GM18909 (cell line): ENCODE measurements around the gene RRP12.
"Not testable (repeated sequence)": the region's sequence is repeated elsewhere in the genome, so short reads cannot be mapped to it uniquely, and the experiment has no call there.

ENCODE experiments used
- ATAC-seq: cut with Tn5 transposase; IDR thresholded peaks from one replicate; pipeline ENCODE4 v1.9.1; 2021; ENCODE audit warnings: mild to moderate bottlenecking; ENCODE audit not compliant: unreplicated experiment, poor library complexity

Gene RRP12

DNA sequence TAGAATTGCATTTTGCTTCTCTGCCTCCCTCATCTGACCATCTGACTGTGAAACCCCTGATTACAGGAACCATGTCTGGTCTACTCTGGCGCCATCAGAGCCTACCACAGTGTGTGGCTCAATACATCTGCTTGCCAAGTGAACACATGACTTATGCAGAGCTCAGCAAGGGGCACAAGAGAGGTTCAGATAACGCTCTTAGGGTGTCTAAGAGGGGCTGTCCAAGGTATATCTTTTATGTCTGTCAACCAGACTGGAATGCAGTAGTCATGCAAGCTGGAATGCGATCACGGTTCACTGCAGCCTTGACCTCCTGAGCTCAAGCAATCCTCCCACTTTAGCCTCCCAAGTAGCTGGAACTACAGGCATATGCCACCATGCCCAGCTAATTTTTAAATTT, 10.3 kb upstream of the RRP12 start:
- ATAC-seq: no peak

DNA sequence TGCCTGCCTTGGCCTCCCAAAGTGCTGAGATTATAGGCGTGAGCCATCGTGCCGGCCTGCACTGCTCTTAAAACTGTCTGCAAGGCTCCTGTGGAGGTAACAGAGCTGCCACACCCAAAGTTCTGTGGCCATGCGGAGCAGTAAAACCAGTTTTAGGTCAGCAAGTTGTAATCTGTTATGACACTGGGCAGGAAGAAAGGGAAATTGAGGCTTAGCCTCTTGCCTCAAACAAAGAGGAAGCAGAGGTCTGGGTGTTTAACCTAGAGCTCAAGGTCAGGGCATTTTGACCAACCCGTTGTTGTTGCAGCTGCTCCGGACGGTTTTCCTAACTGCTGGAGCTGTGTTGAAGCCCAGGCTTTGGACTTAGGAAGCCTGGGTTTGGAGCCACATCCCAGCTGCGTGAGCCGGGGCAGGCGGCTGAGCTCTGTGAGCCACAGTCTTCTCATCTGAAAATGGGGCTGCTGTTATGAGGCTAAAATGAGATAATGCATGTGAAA, 7.4 kb upstream of the RRP12 start:
- no peak for ATAC-seq

- no peak for ATAC-seq
Measured at GRCh38 chr10:97407952-97408248, 6.8 kb upstream of the RRP12 start.

DNA sequence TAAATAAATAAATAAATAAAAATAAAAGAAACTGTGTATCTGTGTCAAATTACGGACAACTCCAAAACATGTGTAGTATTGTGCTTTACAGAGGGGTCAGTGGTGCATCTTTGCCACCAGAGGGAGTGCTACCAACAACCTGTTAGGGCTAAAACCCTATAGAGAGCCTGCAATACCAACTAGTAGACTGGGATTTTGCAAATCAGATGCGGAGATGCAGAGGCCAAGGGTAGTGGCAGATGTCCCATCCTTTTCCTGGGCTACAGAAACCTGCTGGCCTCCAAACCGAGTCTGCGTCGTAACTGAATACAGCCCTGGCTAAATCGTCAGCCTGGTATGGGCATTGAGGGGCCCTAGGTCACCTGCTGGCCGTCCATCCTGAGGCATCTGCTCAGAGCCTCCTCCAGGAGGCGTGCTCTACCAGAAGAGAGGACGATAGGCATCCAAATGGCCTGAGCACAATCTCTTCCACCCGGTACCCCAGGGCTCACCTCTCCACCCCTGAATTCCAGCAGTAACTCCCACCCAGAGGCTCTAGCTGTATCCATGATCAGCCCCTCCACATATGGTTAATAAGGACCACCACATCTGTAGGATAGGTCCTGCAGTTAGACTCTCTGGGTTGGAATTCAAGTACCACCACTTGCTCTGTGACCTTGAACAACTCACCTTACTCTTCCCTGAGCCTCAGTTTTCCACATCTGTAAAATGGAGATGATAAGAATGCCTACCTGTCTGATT, 6.2 kb upstream of the RRP12 start:
- peak; percentile 86 for ATAC-seq

- not testable (repeated sequence) for ATAC-seq
Measured at GRCh38 chr10:97406483-97406882, 5.3 kb upstream of the RRP12 start.

DNA sequence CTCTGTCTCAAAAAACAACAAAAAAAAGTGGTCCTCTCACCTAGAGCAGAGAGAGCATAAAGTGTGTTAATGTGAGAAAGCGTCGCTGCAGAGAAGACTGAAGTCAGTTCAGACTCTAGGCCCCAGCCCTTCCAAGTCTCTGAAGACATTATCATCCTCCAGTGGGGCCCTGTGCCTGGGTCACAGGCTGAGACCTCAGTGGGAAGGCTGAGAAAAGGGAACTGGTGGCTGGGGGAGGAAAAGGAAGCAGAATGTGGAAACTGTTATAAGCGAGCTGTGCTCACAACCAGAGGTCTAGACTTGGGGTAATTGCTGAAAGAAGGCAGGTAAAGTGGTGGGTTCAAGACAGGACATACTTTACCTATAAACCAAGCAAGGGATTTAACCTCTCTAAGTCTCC, 4.9 kb upstream of the RRP12 start:
- ATAC-seq: no peak

- no peak for ATAC-seq
Measured at GRCh38 chr10:97404044-97404443, 2.9 kb upstream of the RRP12 start.

DNA sequence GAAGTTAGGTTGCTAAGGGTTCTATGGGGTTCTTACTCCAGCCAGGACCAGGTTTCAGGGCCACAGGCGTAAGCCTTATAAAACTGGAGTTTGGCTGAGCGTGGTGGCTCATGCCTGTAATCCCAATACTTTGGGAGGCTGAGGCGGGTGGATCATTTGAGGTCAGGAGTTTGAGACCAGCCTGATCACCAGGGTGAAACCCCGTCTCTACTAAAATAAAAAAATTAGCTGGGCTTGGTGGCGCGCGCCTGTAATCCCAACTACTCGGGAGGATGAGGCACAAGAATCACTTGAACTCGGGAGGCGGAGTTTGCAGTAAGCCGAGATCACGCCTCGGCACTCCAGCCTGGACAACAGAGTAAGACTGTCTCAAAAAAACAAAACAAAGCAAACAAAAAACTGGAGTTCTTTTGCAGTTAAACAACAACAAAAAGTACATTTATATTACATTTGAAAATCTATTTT, 347 bp upstream of the RRP12 start:
- no peak for ATAC-seq

DNA sequence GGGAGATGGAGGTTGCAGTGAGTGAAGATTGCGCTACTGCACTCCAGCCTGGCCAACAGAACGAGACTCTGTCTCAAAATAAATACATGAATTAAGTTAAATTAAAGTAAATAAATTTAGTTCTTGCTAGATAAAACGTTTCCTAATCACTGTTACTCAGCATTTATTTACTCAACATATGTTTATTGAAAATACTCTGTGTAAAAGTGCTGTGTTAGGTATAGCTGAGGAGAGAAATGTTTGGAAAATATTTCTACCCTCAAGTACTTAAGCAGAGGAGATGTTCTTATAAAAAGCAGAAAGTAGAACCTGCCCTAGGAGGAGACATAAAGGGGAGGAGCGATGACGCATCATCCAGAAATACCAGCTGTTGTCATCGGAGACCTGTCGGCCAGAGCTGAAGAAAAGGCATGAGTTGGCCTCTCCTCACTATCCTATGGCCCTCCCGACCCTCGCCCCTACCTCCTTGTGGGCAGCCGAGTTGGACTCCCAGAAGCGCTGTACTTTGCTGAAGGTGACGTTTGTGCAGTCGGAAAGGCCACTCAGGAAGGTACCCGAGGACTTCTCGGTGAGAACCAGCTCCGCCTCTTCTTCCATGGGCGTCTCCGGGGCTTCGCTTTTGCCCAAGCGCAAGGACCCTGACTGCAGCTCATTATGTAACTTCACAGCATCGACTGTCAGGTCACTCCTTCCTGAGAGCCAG, 1.1 kb downstream of the RRP12 start:
- ATAC-seq: no peak

DNA sequence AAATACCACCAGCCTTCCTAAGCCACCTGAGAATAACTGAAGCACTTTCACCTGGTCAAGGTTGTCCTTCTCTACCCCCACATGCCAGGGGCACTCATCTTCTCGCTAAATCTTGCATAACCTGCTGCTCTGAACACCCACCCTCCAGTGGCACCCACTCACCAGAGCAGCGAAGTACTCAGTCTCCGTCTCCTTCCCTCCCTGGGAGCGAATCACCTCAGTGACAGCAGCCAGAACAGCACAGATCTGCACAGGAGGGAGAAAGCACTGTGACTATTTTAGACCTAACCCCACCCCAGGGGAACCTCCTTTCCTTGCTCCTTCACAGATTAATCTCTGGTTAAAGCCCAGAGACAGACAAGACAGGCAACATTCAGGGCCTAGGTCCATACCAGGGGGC, 5.1 kb downstream of the RRP12 start:
- no peak for ATAC-seq

DNA sequence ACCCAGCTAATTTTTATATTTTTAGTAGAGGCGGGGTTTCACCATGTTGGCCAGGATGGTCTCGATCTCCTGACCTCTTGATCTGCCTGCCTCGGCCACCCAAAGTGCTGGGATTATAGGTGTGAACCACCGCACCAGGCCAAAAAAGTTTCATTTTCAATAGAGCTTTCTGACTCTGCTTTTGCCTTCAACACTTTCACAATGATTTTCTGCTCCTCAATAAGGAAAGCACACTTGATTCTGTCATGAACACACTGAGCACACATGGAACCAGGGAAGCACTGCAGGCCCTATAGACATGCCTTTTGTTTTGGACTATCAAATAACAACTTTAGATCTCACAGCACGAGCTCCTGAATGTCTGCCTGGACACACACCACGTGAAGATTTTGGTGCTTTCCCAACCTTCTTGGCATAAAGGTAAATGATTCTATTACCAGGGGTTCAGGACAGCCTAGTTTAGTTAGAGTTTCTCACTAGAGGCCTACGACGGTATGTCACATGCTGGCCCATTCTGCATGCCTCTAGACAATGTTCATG, 8.0 kb downstream of the RRP12 start:
- no peak for ATAC-seq

GRCh38 chr10:97390091-97390490, 11.0 kb downstream of the RRP12 start:
- no peak for ATAC-seq

DNA sequence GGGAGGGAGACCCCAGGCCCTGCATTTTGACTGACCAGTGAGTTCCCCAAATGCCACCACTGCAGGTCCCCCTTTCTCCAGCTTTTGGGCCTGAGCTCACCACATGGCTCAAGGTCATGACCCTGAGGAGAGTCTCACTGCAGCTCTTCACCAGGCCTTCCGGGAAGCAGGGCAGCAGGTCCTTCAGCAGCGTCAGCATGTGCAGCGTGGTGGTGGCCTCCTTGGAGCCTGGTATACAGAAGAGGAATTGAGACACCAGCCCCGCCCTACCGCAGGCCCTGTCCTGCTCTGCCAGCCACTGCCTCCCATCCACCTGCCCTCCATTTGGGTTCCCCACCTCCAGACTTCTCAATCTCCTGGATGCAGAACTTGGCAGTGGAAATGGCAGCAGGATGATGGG, 13.0 kb downstream of the RRP12 start:
- no peak for ATAC-seq

DNA sequence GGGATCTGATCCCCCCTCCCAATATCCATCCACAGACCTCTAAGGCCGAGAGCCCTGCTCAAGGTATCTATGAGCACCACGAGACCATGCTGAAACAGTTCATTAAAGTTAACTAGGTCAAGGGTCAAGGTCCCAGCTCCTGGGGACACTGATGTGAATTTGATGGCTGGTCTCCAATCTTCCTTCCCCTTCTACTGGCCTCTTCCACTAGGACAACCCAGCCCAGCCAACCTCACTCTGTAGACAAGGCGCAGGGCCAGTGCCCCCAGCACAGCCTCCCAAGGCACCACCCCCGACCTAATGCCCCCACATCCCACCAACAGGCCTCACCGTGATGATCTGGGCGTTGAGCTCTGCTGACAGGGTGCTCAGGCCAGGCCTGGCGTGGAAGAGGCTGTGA, 15.6 kb downstream of the RRP12 start:
- no peak for ATAC-seq

DNA sequence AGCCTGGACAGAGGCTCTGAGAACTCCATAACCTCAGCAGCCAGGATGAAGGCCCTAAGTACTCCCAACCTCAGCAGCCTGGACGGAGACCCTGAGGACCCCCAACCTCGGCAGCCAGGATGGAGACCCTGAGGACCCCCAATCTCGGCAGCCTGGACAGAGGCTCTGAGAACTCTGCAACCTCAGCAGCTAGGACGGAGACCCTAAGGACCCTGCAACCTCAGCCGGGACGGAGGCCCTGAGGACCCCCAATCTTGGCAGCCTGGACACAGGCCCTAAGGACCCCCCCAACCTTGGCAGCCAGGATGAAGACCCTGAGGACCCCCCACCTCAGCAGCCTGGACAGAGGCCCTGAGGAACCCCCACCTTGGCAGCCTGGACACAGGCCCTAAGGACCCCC, 16.5 kb downstream of the RRP12 start:
- ATAC-seq: no peak

GRCh38 chr10:97384156-97384555, 17.0 kb downstream of the RRP12 start:
- ATAC-seq: no peak

DNA sequence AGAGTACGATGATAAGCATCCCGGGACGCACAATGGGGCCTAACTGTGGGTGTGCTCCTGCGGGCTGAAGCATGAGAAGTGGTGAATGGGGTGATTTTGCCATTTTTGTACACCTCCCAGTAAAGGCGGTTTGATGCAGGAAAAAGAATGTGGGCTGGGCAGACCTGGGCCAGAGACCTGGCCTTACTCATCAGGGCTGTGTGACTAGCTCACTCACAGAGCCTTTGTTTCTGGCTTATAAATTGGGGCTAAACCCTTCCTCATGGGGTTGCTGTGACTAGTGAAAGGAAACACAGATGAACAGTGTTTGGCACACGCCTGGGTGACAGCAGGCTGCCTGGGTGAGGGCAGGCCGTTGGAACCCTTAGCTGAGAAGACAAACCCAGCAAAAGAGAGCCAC, 18.0 kb downstream of the RRP12 start:
- ATAC-seq: no peak

DNA sequence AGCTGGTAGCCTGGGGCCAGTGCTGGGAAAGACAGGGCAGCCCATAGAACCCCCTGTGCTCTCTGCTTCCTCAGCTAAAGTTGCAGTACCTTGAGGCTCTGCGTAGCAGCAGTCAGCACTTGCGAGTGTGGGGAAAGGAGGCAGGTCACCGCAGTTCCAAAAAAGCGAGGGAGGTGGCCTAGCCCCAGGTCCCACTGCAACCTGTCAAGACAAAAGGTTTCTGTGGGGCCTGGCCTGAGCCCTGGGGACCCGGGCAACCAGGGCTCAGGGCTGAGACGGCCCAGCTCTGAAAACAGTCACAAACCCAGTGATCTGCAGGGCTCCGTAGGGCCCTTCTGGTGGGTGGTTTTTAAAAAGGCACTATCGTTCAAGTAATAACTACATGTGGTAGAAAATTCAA, 19.5 kb downstream of the RRP12 start:
- no peak for ATAC-seq

DNA sequence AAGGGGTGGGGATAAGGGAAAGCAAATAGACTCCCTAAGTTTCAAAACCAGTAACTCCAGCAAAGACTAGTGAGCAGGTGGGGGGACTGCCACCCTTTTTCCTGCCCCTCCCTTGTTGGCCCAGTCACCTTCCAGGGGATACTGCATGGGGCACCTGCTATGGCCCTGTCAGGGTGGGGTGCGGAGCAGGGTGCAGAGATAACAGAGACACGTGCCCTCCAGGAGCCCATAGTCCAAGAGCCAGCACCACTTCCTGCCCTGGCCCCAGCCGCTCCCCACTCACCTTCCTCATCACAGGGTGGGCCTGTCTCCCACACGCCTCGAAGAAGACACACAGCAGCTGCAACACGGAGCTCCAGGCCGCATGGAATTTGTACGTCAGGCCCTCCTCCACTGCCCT, 20.6 kb downstream of the RRP12 start:
- ATAC-seq: no peak

- no peak for ATAC-seq
Measured at GRCh38 chr10:97378933-97379921, 21.9 kb downstream of the RRP12 start.

DNA sequence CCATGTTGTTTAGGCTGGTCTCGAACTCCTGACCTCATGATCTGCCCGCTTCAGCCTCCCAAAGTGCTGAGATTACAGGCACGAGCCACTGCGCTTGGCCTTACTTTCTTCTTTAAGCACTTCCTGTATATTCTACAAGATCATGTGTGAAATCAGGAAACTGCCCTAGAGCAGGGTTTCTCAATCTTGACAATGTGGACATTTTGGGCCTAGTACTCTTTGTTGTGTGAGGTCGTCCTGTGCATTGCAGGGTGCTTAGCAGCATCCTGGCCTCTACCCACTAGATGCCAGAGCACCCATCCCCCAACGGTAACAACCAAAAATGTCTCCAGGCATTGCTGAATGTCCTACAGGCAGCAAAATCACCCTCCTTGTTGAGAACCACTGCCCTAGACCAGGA, 24.7 kb downstream of the RRP12 start:
- no peak for ATAC-seq
